ENCODE data around the gene EFHC1. TPM values are rescaled to one million over a fixed set of nuclear protein-coding genes. Genes with fewer than 3 reads are reported as not detected.

EFHC1 gene
- total RNA-seq, 4 donors from 2014 or later: 17.1 to 28.4 (median 19.5) TPM

DNA sequence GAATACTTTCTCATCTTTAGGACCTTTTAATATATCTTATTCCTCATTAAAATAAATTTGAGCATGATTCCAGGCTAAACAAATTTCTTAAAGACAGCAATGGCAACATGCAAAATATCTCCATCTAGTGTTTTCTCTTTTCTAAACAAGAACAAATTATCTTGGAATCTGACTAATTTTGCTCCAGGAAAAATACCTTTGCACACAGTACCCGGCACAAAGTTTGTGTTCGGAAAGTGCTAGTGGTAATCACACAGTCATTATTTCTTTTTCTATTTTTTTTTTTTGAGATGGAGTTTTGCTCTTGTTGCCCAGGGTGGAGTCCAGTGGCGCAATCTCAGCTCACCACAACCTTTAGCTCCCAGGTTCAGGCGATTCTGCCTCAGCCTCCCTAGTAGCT is 8.2 kb upstream of the EFHC1 start:
- no peak for DNase-seq
- peaks cover 0 to 7% (median 0%) of the 10 kb centered on the region in 4 donors for H3K4me1 ChIP-seq
- 74 to 82% methylated on average over 4 of the region's 4 CpGs for WGBS, 2 donors (ENCODE audit: low coverage in 1 of 2)
- intact Hi-C loops (cut with DNase I; ENCODE audit: low total_unique reads) (no loop called here), in situ Hi-C loops (cut with MboI; ENCODE audit: low pct_ligation_motif_present in 1 of 4, low pct_unique_long_range_greater_than_20kb in 1 of 4, low sequenced_read_pairs in 3 of 4) (loop anchor here in 2 of 4 donors (10.0 to 25.0 kb wide), 2 partner anchors 125 to 183 kb away; partner anchors contain the start of gene MCM3 (in 1 of the 2))
- H3K27me3 ChIP-seq: no peaks in the 10 kb centered on the region
- no peak overlapping the region for H3K4me3 ChIP-seq
- H3K27ac ChIP-seq: no peak overlapping the region
- H3K36me3 ChIP-seq: no peaks in the 10 kb centered on the region
- H3K9me3 ChIP-seq: no peaks in the 10 kb centered on the region
- no peak for TF ChIP-seq EP300 (IDR thresholded peaks at IDR 0.05; ENCODE audit: low read depth)

DNA sequence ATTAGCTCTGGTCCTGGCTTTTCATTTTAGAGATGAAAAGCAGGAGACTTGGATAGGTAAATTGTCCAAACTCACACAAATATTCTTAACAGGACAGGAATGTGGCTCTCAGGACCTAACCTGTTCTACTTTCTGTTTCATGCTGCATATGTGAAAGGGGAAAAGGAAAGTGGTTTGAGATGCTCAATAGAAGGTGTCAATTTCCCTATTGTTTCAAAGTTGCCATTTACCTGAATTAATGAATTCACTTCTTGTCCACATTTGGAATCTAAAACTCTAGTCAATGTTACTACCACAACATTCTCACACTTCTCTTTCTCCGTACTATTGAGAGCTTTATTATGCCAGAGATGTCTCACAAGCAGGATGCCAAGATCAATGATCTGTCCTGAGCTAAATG is 4.8 kb upstream of the EFHC1 start:
- H3K27ac ChIP-seq: no peak overlapping the region
- intact Hi-C loops (cut with DNase I; ENCODE audit: low total_unique reads): loop anchor here (5.0 kb wide), 1 partner anchor 247 kb away; no protein-coding TSS in a partner anchor
- WGBS, 2 donors (ENCODE audit: low coverage in 1 of 2): 62% methylated on average over 1 of the region's 1 CpG; no CpG with 5 or more reads in 1 of the 2 donors
- no peak for DNase-seq
- H3K9me3 ChIP-seq: no peaks in the 10 kb centered on the region
- no peaks in the 10 kb centered on the region for H3K27me3 ChIP-seq
- in situ Hi-C loops (cut with MboI; ENCODE audit: low pct_ligation_motif_present in 1 of 4, low pct_unique_long_range_greater_than_20kb in 1 of 4, low sequenced_read_pairs in 3 of 4): loop anchor here (5.0 to 25.0 kb wide), 5 partner anchors 128 to 252 kb away; partner anchors contain the start of gene MCM3 (in 1 of the 4)
- no peak overlapping the region for H3K4me3 ChIP-seq
- peaks cover 0 to 13% (median 4%) of the 10 kb centered on the region in 4 donors for H3K4me1 ChIP-seq
- no peaks in the 10 kb centered on the region for H3K36me3 ChIP-seq
- TF ChIP-seq EP300 (IDR thresholded peaks at IDR 0.05; ENCODE audit: low read depth): no peak
- no peak for TF ChIP-seq POLR2A (IDR thresholded peaks at IDR 0.05)
- TF ChIP-seq, protein P1, sequence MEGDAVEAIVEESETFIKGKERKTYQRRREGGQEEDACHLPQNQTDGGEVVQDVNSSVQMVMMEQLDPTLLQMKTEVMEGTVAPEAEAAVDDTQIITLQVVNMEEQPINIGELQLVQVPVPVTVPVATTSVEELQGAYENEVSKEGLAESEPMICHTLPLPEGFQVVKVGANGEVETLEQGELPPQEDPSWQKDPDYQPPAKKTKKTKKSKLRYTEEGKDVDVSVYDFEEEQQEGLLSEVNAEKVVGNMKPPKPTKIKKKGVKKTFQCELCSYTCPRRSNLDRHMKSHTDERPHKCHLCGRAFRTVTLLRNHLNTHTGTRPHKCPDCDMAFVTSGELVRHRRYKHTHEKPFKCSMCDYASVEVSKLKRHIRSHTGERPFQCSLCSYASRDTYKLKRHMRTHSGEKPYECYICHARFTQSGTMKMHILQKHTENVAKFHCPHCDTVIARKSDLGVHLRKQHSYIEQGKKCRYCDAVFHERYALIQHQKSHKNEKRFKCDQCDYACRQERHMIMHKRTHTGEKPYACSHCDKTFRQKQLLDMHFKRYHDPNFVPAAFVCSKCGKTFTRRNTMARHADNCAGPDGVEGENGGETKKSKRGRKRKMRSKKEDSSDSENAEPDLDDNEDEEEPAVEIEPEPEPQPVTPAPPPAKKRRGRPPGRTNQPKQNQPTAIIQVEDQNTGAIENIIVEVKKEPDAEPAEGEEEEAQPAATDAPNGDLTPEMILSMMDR (IDR thresholded peaks at IDR 0.05): no peak
- no peak for TF ChIP-seq POLR2AphosphoS5 (IDR thresholded peaks at IDR 0.05)

DNA sequence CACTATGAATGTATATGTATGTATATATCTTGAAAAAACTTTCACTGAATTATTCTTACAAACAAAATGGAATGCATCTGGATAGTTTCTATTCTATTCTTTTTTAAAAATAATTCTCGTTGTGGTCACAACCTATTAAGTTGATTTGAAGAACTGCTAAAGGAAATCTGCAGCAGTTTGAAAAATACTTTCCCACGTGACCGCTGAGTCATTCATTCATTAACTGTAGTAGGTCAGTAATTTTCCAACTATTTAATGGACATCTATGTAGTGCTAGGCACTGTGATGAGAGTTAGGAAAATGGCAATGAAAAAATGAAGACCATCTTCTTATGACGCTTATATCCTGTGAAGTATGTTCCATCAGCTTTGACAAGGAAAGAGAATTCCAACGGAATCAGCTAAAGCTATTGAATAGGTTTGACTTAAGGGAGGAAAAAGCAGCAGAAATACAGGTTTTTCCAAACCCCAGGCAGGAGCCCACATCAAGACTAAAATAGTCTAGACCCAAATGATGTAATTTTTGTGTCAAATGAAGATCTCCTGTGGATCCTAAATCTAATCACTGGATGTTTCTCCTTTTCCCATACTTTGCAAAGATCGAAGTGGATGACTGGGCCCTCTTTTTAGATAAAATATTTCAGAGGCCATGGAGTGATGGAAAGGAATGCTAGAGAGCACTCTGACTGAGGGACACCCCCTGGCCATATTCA is 4.1 kb upstream of the EFHC1 start:
- 44 to 54% methylated on average over 6 of the region's 6 CpGs for WGBS, 2 donors (ENCODE audit: low coverage in 1 of 2)
- in situ Hi-C loops (cut with MboI; ENCODE audit: low pct_ligation_motif_present in 1 of 4, low pct_unique_long_range_greater_than_20kb in 1 of 4, low sequenced_read_pairs in 3 of 4): loop anchor here (5.0 to 25.0 kb wide), 5 partner anchors 129 to 251 kb away; partner anchors contain the start of gene MCM3 (in 1 of the 4)

DNA sequence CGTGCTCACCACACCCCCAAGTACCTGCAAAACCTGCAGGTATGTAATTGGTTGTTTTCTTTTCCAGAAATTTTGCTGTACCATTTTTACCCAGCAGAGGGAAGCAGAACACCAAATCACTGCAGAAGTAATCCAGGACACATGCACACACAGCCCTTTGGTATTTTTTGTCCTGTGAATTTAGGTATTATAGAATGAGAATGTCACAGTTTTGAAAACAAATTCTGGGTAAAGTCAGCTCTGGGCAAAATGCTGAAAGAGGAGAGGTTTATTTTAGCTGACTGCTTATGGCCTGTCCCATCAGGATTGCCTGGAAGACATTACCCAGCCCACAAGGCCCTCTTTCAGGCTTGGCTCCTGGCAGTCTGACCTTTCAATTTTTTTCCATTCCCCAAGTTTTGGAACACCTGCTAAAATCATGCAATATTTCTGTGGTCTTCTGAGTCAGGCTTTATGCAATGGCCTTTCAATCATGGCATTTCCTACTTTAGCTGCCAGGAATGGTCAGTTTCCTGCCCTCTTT is 3.5 kb upstream of the EFHC1 start:
- in situ Hi-C loops (cut with MboI; ENCODE audit: low pct_ligation_motif_present in 1 of 4, low pct_unique_long_range_greater_than_20kb in 1 of 4, low sequenced_read_pairs in 3 of 4) (loop anchor here (5.0 to 25.0 kb wide), 5 partner anchors 129 to 251 kb away; partner anchors contain the start of gene MCM3 (in 1 of the 4)), intact Hi-C loops (cut with DNase I; ENCODE audit: low total_unique reads) (loop anchor here (2.0 to 5.0 kb wide), 2 partner anchors 180 to 246 kb away; no protein-coding TSS in a partner anchor)
- H3K4me3 ChIP-seq: no peak overlapping the region
- H3K27me3 ChIP-seq: no peaks in the 10 kb centered on the region
- H3K4me1 ChIP-seq: peaks cover 8 to 15% (median 11%) of the 10 kb centered on the region in 4 donors
- TF ChIP-seq EP300 (IDR thresholded peaks at IDR 0.05; ENCODE audit: low read depth): no peak
- TF ChIP-seq, protein P1 (IDR thresholded peaks at IDR 0.05): peak; percentile 76 to 91 (median 84)
- H3K27ac ChIP-seq: peak overlapping the region in 1 of 4 donors; percentile 8
- H3K9me3 ChIP-seq: no peaks in the 10 kb centered on the region
- no peaks in the 10 kb centered on the region for H3K36me3 ChIP-seq
- 0% methylated on average over 1 of the region's 1 CpG; no CpG with 5 or more reads in 1 of the 2 donors for WGBS, 2 donors (ENCODE audit: low coverage in 1 of 2)
- DNase-seq: no peak

More for the DNA sequence above, 4.1 kb upstream of the EFHC1 start:
- DNase-seq: no peak
- H3K27ac ChIP-seq: no peak overlapping the region
- H3K36me3 ChIP-seq: no peaks in the 10 kb centered on the region
- H3K4me1 ChIP-seq: peaks cover 6 to 13% (median 9%) of the 10 kb centered on the region in 4 donors
- no peaks in the 10 kb centered on the region for H3K27me3 ChIP-seq
- no peak overlapping the region for H3K4me3 ChIP-seq
- TF ChIP-seq, protein P1 (IDR thresholded peaks at IDR 0.05): no peak
- no peak for TF ChIP-seq POLR2AphosphoS5 (IDR thresholded peaks at IDR 0.05)
- no peak for TF ChIP-seq EP300 (IDR thresholded peaks at IDR 0.05; ENCODE audit: low read depth)
- no peak for TF ChIP-seq POLR2A (IDR thresholded peaks at IDR 0.05)
- intact Hi-C loops (cut with DNase I; ENCODE audit: low total_unique reads): loop anchor here (2.0 to 5.0 kb wide), 2 partner anchors 181 to 246 kb away; no protein-coding TSS in a partner anchor
- no peaks in the 10 kb centered on the region for H3K9me3 ChIP-seq

Data from transverse colon (tissue), 4 donors.